AG09319 (cell line): ENCODE data around the gene C11orf16.
"Not testable (repeated sequence)": the region's sequence is repeated elsewhere in the genome, so short reads cannot be mapped to it uniquely, and the experiment has no call there.

ENCODE experiments used
- DNase-seq: peaks from one replicate; pipeline ENCODE4 v3.0.0-alpha.2; 2010; ENCODE audit warnings: low read depth; ENCODE audit errors: extremely low read depth
- TF ChIP-seq, protein P1 (sequence below): IDR thresholded peaks from 2 replicates; pipeline ENCODE4 v1.5.1; 2011; ENCODE audit warnings: low read depth, mild to moderate bottlenecking, inconsistent platforms, low read length, moderate library complexity

Gene C11orf16, protein sequence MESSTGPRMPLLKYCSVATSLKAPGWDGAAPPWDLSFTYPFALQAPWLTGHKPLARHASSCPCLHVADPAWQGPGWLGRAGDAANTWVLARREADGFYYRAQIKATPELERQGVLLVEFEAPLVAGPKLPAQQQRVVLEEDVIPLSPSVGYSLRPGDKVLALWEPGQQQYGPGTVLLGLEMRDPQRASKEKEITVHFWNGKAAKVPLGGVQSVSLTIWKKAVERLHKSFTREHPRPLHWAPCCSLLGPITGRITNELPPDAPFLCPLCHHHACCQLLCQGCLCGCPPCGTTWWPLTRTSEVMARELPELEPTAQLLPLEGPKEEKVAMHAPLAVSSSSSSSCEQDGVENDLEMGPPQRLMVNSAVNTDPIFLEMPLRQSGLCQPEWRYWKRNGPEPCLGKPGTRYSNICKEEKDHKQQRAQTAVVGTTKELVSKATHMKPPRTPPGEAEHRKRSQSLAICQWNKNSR

DNA sequence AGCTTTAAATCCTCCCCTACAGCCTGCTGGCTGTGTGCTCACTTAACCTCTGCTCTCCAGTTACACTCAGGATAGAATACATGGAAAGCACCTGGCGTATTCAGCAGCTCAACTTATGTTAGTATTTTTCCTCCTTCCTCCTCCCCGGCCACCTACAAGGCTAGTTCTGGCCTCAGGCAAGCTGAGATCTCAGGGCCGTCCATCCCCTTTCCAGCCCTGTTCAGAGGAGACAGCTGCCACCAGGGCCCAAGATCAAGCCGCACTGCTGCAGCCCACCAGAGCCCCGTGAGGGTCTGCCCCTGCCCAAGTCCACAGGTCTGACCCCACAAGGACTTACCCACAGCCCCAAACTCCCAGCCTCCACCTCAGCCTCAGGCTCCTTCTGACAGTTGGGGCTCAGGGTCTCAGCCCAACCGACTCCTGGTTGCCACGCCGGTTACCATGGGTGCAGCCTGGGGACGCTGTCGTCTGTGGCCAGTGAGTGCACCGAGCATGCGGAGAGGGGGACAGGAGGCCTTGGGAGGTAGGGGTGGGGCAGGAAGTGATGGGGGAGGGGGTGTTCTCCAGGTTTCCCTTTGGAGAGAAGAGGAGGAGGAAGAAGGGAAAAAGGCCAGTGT is at the start of gene C11orf16:
Gene C11orf16, minus strand, starts transcription at position 384 of the 617 bp plus-strand sequence. CDS start 639 bp downstream, outside the sequence.
- TF ChIP-seq, protein P1, sequence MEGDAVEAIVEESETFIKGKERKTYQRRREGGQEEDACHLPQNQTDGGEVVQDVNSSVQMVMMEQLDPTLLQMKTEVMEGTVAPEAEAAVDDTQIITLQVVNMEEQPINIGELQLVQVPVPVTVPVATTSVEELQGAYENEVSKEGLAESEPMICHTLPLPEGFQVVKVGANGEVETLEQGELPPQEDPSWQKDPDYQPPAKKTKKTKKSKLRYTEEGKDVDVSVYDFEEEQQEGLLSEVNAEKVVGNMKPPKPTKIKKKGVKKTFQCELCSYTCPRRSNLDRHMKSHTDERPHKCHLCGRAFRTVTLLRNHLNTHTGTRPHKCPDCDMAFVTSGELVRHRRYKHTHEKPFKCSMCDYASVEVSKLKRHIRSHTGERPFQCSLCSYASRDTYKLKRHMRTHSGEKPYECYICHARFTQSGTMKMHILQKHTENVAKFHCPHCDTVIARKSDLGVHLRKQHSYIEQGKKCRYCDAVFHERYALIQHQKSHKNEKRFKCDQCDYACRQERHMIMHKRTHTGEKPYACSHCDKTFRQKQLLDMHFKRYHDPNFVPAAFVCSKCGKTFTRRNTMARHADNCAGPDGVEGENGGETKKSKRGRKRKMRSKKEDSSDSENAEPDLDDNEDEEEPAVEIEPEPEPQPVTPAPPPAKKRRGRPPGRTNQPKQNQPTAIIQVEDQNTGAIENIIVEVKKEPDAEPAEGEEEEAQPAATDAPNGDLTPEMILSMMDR = no peak
- DNase-seq = no peak

DNA sequence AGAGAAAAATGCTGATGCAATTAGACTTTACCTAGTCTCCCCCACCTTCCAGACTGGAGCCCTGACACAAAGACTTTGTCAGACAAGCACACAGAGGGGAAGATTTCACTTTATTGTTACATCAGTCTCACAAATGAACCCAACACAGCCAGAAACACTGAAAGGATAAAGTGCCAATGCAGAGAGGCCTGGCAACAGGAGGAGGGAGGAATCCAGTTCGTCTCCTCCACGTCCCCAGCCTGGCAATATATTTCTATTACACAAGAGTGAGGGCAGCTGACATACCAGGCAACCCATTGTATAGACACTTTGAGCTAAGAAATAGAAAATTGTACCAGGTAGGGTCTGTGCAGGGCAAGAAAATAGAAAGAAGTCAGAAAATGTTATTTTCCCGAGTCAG is 47.7 kb upstream of the C11orf16 start:
- TF ChIP-seq, protein P1 = no peak
- DNase-seq = no peak

DNA sequence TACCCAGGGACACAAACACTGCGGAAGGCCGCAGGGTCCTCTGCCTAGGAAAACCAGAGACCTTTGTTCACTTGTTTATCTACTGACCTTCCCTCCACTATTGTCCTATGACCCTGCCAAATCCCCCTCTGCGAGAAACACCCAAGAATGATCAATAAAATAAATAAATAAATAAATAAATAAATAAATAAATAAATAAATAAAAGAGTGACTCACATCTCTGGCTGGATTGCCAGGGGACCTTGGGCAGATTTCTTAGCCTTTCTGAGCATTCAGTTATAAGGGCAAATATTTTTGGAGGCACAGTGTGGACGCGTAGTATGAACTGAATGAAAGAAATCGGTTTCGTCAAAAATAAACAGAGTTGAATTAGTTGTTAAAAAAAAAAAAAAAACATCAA is 46.6 kb upstream of the C11orf16 start:
- not testable (repeated sequence) for DNase-seq

DNA sequence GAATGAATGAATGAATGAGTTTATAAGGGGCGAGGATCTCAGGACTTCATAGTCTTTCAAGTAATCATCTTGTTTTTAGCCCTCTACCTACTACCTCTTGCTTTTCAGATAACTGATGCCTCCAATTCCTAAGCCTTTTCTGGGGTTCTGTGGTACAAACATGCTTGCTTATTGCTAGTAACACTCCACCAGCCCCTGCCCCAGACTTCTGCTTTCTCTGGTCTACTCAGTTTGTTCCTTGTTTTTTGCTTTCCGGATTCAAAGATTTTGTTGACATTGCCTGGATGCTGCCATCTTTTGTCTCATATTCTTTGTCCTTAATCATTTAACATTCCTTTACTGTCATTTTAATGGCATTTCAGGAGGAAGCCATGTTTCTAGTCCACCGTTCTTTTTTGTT is 40.4 kb upstream of the C11orf16 start:
- TF ChIP-seq, protein P1 = no peak
- DNase-seq = no peak

DNA sequence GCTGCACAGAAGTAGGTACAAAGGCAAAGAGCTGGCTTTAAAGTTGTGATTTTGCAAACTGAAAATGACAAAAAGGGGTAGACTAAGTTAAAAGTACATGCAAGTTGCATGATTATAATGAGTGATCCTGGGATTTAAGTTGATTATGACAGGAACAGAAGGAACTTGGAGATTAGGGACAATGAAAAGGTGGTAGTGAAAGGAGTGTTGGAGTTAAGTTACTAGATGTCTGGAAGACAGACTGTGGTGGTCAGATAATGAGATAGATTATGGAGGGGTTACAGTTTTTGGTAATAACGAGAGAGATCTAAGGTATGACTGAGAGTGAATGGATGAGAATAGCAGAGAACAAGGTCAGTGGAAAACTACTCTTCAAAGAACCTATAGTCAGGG is 39.2 kb upstream of the C11orf16 start:
- no peak for DNase-seq
- TF ChIP-seq, protein P1 = no peak

DNA sequence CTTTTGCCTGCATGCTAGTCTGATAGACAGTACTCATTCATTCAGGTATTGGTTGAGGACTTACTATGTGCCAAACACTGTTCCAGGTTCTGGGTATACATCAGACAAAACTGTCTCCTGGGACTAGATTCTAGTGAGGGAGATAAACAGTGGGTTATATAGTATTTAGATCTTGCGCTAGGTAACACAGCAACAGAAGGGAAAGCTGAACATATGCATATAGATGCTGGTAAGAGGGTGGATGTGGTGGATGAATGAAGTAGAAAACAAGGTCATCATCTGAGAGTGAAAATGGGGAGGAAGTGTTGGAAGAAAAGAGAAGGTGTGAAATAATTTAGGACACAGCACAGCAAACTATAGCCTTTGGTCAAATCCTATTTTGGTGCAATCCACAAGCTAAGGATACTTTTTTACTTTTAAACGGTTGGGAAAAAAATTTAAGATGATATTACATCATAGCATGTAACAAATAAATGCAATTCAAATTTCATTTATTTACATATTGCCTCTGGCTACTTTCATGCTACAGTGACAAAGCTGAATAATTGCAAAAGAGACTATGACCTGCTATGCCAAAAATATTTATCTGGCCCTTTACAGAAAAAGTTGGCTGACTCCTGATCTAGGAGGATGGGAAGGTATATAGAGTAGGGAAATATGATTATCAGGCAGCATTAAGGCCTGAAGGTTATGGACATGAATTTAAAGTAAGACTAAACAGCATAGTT is 38.6 kb upstream of the C11orf16 start:
- no peak for DNase-seq
- TF ChIP-seq, protein P1 = no peak

DNA sequence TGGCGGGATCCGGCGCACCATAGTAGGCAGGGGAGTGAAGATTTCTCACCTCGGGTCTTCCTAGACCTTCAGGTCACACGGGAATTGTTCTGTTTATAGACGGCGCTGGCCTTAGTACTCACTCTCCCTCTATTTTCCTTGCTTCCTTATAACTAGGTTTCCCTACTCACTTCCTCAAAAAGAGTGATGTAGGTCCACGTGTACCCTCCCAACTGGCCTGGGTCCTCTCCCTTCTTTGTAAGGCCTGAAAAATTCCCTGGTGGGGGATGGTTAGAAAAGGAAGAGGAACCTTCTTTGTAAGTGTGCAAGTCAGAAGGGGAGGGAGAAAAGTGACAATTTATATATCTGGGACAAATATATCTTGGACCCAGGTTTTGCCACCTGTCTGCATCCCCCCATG is 34.4 kb upstream of the C11orf16 start:
- TF ChIP-seq, protein P1 = no peak
- DNase-seq = no peak
